SHP77 (cell line): ENCODE results near the gene LY86.

Experiments
- DNase-seq, 2 experiments: peaks; one replicate each; lab custom pipeline; 2025; lab: John Stamatoyannopoulos, UW

LY86 gene

GRCh38 chr6:6588064-6588923 is at the start of gene LY86:
LY86 (plus strand) TSS chr6:6588720; CDS start chr6:6588735, 15 bp downstream.
- DNase-seq = no peak

- DNase-seq = no peak
Observed at GRCh38 chr6:6539036-6539435, 49.5 kb upstream of the LY86 start.

GRCh38 chr6:6542357-6542756 is 46.2 kb upstream of the LY86 start:
- no peak for DNase-seq

- DNase-seq = no peak
Observed at GRCh38 chr6:6543181-6543879, 45.2 kb upstream of the LY86 start.

DNA sequence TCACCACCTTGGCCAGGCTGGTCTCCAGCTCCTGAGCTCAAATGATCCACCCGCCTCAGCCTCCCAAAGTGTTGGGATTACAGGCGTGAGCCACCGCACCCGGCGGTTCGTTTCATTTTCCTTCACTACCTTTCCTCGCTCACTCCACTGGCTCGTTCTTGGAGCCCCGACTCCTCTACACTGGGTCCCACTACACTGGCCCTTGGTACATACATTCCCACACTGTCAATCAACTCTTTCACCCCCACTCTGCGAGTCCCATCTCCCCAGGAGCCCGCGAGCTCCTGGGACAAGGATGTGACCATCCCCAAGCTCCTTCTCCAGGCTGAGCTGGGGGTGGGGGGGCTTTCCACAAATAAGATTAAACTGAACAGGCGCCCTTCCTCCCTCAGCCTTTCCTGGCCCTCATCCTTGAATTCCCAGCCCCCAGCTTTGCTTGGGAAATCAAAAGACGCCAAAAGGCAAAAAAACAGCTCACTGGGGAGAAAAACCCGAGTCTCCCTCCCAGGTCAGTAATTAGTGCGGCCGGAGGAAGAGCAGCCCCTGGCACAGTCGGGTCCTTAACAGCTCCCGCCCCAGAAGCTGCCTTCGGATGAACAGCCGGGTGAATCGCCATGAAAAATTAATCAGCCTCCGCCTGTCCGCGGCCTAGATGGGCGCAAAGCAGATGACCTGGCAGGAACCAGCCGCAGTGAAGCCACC is 42.8 kb upstream of the LY86 start:
- no peak for DNase-seq

DNA sequence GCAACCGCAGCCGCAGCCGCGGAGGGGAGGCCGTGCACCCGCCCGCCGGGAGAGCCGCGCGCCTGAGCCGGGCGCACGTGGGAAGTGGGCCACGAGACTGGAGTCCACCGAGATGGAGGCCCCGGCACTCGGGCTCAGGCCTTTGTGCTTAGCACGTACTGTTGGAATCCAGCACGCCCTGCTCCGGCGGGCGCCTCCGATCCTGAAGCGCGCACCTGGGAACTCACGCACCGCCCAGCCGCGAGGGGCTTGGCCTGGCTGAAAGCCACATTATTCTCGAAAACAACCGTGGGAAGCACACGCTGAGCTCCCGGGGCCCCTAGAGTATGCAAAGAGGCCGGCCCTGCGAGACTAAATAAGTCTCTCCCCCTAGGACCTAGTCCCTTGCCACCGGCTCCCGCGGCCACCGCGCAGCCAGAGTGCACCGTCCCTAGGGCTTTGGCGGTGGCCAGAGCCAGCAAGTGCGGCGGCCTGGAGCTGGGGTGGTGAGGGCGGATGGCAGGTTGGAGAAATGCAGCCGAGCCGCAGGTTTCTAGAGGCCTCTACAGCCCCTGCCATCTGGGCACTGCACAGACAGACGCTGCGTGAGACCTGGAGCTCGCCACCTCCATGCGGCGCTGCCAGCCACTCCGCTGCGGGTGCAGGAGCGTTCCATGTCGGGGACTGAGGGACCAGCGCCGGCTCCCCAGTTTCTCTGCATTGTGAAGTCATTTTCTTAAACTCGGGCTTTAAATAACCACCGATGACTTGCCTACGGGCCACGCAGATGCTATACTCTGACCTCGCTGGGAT is 42.0 kb upstream of the LY86 start:
- DNase-seq = no peak

- DNase-seq = peak; percentile 48 to 64
Observed at GRCh38 chr6:6547110-6547879, 41.2 kb upstream of the LY86 start.

GRCh38 chr6:6556161-6556737 is 32.3 kb upstream of the LY86 start:
- no peak for DNase-seq

GRCh38 chr6:6556738-6557503 is 31.6 kb upstream of the LY86 start:
- DNase-seq = peak; percentile 31 to 43

DNA sequence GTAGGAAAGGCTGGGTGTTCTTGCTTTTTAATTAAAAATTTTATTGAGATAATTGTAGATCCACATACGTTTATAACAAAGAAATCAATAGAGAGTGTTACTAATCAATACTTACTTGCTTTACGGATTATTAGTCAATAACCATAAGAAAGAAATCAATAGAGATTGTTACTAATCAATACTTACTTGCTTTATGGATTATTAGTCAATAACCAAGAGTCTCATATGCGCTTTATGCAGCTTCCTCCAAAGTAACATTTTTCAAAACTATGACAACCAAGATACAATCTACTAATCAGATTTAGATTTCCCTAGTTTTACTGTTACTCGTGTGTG is 31.0 kb upstream of the LY86 start:
- DNase-seq = no peak

- DNase-seq = no peak
Observed at GRCh38 chr6:6557886-6558285, 30.6 kb upstream of the LY86 start.

DNA sequence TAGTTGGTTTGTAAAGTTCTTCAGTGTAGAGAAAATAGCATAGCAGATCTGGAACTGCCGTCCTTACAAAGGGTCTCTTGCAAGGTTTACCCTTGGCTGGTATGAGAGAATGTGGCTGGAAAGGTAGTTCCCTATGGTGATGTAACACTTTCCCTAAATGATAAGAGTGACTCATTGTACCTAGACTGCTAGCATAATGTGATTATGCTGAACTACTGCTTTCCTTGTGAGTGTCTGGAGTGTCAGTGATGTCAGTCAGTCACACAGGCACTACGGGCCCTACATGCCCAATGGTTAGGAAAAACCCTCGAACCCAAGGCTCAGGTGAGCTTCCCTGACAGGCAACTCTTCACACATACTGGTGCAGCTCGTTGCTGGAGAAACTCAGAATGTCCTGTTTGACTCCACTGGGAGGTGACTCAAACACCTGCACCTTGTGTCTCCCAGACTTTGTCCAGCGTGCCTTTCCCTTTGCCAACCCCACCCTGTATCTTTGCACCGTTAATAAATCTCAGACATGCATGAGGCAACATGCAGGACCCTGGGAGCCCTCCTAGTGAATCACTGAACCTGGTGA is 28.4 kb upstream of the LY86 start:
- no peak for DNase-seq

- peak in 1 of 2 experiments; percentile 10 for DNase-seq
Observed at GRCh38 chr6:6560909-6561308, 27.6 kb upstream of the LY86 start.

GRCh38 chr6:6564154-6564553 is 24.4 kb upstream of the LY86 start:
- no peak for DNase-seq

- DNase-seq = no peak
Observed at GRCh38 chr6:6565069-6565468, 23.5 kb upstream of the LY86 start.

GRCh38 chr6:6565488-6565887 is 23.0 kb upstream of the LY86 start:
- no peak for DNase-seq

DNA sequence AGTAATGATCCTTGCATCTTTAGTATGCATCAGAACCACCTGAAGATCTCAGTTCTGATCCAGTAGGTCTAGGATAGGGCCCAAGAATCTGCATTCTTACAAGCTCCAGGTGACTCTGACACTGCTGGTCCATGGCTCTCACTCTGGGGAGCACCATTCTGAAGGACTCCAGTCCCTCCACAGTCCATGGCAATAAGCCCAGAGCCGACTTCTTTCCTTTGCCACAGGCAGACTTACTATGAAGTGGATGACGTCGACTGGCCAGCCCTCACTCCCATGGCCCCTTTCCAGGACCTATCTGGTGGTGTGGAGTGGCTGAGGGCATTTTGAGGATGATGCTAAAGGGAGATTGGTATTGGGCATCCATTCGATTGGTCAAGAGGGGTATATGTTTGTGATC is 21.8 kb upstream of the LY86 start:
- DNase-seq = no peak

GRCh38 chr6:6569096-6569810 is 19.3 kb upstream of the LY86 start:
- DNase-seq = no peak

- no peak for DNase-seq
Observed at GRCh38 chr6:6569811-6570164, 18.7 kb upstream of the LY86 start.
